KG1 (cell line): ENCODE measurements around the gene OR2H1.

Source experiments
- DNase-seq: peaks from one replicate; lab custom pipeline; 2025; lab: John Stamatoyannopoulos, UW

OR2H1 gene

GRCh38 chr6:29510202-29510601, 53.2 kb downstream of the OR2H1 start:
- DNase-seq: no peak

- DNase-seq: no peak
These were observed 53.9 kb downstream of the OR2H1 start for GRCh38 chr6:29510746-29511300.
